Nucleus accumbens (tissue), 56 donors: ENCODE results near the gene GDPD5.

Experiments used
- DNase-seq, 56 donors: peaks; one replicate each; lab custom pipeline; 2025; lab: John Stamatoyannopoulos, UW

Gene GDPD5

DNA sequence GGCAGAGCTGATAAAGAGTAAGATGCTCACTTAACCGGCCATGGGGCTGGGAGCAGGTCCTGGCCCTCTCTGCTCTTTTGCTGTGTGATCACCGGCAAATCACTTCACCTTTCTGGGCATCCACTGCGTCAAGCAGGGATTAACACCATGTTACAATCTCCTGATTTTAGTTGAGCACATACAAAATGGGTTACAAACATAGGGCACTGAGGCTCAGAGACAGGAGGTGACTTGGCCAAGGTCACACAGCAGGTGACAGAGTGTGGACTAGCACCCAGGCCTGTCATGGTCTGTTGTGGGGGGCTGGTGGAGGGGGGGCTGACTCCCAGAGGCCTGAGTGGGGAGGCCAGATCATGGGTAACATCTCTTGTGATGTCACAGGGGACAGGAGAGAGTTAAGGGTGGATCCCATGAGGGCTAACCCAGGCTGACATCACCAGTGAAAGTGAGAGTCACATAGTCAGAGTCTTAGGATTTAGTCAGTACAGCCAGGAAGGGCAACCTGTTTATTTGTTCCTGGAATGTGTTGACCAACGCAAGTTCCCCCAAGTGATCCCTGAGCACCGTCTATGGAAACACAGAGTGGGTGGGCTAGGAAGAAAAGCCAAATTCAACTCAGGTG, 27.8 kb downstream of the GDPD5 start:
- no peak for DNase-seq

DNA sequence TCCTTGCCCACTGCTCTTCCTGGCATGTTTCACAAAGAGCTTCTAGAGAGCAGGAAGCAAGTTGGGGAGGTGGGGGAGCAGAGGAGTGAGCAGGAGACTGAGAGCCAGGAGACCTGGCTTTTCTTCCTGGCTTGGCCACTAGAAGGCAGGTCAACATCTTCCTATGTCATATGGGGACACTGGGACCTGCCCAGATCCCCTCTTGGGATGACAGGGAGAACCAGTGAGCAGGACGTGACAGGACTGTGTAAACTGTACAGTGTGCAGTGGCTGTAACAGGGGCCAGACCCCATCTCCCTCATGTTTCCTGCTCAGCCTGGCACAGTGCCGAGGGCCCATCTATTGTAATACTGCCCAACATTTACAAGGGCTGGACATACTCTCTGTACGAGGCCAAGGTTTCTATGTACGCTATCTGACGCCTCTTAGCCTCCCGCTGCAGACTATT, 29.4 kb downstream of the GDPD5 start:
- no peak for DNase-seq

GRCh38 chr11:75495749-75496304, 29.9 kb downstream of the GDPD5 start:
- DNase-seq: no peak

- DNase-seq: no peak
Measured at GRCh38 chr11:75493626-75494025, 32.1 kb downstream of the GDPD5 start.

- DNase-seq: no peak
Measured at GRCh38 chr11:75492181-75492820, 33.4 kb downstream of the GDPD5 start.

- no peak for DNase-seq
Measured at GRCh38 chr11:75491465-75491864, 34.3 kb downstream of the GDPD5 start.

DNA sequence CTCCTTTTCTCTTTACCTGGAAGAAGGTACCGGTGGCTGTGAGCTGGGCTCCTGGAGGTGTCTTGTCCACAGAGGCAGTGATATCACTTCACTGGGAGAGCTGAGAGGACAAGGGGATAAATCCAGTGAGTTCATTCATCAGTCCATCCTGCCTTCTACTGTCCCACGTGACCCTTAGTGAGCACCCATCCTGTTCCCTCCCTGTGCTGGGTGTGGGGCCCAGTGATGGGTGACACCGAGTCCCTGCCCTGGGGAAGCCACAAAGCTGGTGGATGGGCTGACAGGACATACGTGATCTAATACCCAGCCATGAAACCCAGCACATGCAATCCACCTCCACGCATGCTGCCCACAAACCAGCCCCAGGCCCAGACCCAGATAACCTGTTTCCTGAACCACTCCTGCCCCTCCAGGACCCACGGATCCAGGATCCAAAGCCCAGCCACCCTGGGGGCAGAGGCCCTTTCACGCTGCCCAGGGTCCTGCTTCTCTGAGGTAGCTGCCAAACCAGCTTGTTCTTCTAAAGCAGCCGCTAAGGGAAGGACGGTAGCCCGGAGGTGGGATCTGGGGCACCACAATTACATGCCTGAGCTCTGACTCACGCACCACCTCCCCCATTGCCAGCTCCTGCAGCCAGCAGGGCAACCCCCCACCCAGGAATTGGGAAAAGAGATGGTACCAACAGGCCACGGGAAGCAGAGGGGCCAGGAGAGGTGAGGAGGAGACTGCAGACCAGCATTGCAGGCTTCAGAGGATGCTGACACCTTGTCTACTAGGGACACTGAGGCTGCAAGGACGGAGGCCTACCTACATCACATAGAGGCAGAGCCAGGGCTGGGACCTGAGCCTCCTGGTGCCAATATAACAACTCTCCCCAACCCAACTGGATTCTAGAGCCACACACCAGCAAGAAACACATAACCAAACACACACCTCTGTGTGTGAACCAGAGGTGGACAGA, 35.2 kb downstream of the GDPD5 start:
- DNase-seq: no peak

- DNase-seq: no peak
Measured at GRCh38 chr11:75487365-75487764, 38.4 kb downstream of the GDPD5 start.

DNA sequence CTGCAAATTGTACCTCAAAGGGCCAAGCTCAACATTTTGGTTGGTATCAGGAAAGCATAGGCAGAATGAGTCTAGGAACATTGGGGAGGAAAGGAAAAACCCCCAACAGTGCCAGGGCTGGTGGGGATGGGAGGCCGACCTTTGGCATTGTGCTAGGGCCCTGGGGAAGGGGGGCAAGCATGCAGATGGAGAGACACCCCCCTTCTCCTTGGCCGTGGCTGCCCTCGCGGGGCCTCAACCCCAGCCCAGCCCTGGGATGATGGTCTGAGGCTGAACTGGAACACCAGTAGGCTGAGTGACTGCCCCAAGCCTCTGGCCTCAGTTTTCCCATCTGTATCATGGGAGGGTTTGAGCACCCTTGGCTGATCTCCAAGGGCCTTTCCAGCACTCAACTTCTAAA, 40.0 kb downstream of the GDPD5 start:
- DNase-seq: no peak

- no peak for DNase-seq
Measured at GRCh38 chr11:75482931-75483469, 42.7 kb downstream of the GDPD5 start.

GRCh38 chr11:75481922-75482606, 43.7 kb downstream of the GDPD5 start:
- DNase-seq: no peak

DNA sequence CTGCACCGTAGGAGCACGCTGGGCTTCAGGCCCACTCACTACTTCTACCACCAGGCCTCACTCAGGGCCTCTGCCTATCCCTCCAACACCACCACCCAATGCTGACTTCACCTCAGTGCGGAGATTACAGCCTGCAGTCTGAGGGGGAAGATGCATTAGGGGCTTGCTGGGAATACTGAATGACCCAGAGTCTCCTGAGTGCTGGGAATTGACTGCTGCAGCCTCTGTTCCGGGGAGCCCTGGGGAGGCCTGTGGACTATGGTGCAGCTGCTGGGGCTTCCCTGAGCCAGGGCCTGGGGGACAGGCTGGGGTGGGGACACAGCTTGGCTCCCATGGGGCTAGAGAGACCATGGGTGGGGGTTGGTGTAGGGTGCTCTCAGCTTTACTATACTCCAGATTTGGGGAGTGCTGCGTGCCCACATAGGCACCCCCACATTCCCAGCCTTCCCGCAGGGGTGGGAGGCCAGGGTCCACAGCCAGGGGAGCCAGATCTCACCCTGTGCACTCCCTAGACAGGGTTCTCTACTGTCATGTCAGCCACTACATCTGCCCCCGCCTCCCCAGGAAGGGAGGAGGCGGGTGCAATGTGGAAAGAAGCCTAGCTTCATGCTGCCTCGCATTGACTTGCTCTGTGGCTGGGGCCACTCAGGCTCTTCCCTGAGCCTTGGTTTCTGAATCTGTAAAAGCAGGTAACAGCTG, 44.4 kb downstream of the GDPD5 start:
- DNase-seq: no peak

- no peak for DNase-seq
Measured at GRCh38 chr11:75480185-75481175, 45.3 kb downstream of the GDPD5 start.

GRCh38 chr11:75479597-75480145, 46.1 kb downstream of the GDPD5 start:
- no peak for DNase-seq

DNA sequence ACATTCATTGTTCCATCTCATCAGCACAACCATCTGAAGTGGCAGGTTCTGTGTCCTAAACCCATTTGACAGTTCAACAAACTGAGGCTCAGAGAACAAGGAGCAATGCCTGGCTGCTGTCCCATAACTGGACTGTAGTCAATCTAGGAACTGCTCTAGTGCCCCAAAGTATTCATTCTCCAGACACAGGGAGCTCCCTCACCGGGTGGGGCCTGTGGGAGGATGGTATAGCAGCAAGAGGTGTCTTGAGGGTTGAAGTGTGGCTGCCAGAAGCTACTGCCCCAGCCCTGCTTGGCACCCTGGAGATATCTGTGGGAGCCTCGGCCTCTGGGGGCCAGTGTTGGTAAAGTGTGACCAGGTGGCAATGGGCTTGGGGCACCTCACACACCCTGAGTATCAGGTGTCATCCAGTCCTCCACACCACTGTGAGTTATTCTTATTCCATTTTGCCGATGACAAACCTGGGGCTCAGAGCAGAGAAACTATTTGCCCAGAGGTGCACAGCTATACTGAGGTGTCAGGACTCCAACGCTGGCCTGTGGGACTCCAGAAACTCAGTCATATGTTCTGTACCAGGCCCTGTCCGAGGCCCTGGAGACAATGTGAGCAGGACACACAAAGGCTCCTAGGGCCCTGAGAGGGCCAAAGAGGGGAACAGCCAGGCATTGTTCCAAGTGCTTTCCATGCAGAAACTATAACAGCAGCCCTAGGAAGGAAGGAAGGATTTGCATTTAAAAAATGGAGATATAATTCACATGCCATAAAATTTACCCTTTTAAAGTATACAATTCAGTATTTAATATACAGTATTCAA, 46.8 kb downstream of the GDPD5 start:
- no peak for DNase-seq

GRCh38 chr11:75477614-75477935, 48.2 kb downstream of the GDPD5 start:
- no peak for DNase-seq
